IPS-NIHi11 (cell line): ENCODE results near the gene SLC16A5.
"Not testable (repeated sequence)": the region's sequence is repeated elsewhere in the genome, so short reads cannot be mapped to it uniquely, and the experiment has no call there.

ENCODE experiments used
- DNase-seq: peaks from one replicate; pipeline ENCODE4 v3.0.0; 2012; ENCODE audit warnings: mixed read lengths, low spot score

Gene SLC16A5

DNA sequence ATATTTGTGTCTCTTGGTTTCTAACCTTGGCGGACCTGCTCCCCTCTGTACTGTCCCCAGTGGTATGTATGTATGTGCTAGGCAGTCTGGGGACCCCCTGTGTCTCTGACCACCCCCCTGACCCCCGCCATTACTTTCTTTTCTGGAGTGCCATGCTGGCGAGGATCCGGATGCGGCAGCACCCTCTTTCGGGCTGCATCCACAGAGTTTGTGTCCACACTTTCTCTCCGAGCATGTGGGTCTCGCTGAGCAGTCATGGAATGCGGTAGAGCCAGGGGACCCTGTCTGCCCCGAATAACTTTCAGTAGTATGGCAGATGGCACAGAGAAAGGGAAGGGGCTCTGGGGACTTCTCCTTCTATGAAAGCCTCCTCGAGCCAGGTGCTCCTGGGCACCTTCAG lies 23.7 kb upstream of the SLC16A5 start:
- DNase-seq: no peak

DNA sequence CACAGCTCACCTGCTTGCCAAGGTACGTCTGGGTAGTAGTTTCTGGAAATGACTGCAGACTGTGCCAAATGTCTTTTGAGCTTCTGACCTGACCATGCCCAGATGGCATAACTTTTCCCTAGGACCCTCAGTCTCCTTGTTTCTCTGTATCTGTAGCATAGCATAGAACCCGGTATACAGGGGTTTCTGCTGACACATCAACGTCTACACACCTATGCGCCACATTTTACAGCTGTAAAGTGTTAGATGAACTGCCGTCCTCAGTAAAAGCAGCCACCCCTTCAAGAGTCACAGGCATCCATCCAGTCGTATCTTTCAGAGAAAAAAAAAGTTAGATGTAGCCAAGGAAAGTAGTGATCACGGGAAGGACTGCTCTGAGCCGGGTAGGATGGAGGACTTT lies 23.3 kb upstream of the SLC16A5 start:
- DNase-seq: no peak

DNA sequence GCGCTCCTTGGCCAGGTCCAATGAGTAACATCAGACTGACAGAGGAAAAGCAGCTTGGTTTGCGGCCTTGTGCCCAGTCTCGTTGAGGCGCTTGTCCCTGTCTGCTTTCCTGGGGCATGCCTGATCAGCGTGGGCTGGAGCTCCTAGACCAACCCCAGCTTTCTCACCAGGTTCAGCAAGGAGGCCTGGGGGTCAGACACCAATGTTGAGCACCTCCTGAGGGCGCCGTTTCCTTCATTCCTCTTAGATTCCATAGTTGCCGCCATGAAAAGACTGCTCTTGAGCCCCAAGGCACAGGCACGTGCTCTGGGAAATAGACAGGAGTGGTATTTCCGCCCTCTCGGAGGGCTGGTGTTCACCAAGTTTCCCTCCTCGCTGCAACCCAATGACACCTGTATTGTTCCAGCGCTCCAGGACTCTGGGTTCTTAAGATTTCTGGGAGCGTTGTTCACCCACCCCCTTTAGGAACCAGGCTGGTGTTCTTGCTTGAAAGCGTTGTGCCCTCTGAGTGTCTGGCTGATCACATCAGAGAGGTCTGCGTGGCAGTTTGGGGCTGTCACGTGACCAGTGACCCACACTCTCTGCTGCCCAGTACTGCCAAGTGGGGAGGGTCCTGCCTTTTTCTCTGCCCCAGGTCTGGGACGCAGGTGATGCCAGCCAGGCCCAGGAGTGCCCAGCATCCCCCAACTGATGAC lies 22.7 kb upstream of the SLC16A5 start:
- DNase-seq: peak; percentile 41

DNA sequence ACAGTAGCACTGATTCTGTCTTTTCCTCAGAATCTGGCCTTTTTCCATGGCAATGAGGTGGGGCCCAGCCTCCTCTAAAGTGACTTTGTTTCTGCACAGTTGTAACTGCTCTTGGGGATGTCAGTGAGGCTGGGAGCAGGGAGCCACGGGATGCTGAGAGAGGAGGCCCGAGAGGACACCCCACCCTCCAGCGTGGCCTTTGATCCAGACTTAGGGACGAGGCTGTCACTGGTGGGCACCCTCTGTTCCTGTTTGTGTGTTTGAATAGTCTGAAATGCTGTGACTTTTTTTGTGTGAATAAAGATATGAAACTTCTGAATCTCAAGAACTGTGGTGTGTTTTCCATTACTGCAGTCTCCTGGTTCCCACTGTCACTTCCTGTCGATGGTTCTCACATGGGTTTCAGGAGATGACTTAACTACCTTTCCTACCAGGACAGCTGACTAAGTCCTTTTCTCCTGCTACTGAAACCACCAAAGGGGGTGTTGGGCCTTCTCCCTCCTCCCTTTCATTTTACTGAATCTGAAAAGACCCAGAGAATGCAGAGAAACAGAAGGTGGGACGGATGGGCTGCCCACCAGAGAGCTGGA lies 22.1 kb upstream of the SLC16A5 start:
- DNase-seq: peak; percentile 6

DNA sequence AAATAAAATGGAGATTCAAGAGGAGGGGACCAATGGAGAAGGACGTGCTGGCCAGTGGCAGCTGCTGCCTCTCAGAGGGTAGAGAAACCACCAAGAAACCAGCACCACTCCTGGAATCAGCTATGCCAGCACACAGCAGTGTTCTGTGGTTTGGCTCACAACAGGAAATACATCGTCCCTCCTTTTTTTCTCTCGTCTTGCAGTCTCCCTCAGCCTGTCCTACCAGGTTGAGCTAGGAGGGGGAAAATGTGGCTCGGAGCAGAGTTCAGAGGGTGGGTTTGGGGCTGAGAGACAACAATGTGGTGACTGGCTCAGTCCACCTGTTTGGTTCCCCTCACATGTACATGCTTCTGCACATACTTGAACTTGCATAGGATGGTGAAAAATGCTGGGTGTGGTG lies 19.9 kb upstream of the SLC16A5 start:
- DNase-seq: peak; percentile 5

DNA sequence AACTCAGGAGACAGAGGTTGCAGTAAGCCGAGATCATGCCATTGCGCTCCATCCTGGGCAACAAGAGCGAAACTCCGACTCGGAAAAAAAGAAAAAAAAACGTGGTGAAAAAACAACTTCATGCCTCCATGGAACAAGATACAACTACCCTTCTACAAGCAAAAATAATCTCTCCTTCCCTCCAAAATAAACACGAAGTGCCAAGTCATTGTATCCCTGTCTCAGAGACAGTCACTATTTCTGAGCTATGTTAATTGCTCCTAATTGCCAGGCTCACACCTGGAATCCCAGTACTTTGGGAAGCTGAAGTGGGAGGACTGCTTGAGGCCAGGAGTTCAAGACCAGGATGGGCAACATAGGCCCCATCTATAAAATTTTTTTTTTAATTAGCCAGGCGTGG lies 19.0 kb upstream of the SLC16A5 start:
- no peak for DNase-seq

DNA sequence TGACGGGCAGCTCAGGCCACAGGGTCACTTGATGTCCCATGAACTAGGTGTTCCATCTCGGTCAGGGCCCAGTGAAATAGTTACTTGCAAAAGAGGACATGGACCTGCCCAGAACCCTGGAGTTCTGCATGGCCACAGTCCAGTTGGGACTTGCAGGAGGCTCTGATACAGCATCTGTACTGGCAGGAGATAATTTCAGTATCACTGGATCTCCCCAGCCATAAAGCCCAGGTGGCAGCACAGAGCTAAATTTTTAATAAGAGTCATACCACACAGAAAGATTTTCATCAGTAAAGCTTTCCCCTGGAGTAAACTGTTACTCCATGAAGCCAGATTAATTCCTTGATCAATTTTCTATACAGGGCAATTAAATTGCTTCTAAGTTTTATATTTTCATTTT lies 18.0 kb upstream of the SLC16A5 start:
- no peak for DNase-seq

DNA sequence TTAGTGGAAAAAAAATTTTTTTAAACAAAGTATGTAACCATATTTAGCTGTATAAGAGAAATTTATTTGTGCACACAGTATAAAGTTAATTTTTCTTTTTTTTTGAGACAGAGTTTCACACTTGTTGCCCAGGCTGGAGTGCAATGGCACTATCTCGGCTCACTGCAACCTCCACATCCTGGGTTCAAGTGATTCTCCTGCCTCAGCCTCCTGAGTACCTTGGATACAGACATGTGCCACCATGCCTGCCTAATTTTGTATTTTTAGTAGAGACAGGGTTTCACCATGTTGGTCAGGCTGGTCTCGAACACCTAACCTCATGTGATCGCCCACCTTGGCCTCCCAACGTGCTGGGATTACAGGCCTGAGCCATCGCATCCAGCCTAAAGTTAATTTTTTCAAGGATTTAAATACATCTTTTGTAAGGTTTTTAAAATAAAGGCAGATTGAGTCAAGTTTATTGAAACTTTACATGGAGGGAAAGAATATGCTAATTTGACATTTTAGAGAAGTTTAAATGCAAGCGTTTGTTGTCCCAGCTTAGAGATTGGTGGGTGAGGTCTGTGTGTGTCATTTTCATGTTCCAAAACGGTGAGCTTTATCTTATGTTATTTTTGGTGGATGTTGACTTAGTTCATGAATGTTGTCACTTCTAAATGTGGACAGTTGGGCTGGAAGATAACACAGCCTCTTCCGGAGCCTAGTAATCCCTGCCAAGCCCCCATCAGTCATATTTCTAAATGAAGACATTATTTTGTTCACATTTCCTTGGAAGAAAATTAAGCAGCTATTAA lies 16.1 kb upstream of the SLC16A5 start:
- not testable (repeated sequence) for DNase-seq

DNA sequence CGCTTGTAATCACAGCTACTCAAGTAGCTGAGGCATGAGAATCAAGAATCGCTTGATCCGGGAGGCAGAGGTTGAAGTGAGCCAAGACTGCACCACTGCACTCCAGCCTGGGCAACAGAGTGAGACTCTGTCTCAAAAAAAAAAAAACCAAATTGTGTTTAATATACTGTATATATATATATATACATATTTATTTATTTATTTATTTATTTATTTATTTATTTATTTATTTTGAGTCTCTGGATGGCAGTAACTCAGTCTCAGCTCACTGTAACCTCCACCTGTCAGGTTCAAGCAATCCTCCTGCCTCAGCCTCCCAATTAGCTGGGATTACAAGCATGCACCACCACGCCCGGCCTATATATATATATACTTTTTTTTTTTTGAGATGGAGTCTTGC lies 14.8 kb upstream of the SLC16A5 start:
- not testable (repeated sequence) for DNase-seq

DNA sequence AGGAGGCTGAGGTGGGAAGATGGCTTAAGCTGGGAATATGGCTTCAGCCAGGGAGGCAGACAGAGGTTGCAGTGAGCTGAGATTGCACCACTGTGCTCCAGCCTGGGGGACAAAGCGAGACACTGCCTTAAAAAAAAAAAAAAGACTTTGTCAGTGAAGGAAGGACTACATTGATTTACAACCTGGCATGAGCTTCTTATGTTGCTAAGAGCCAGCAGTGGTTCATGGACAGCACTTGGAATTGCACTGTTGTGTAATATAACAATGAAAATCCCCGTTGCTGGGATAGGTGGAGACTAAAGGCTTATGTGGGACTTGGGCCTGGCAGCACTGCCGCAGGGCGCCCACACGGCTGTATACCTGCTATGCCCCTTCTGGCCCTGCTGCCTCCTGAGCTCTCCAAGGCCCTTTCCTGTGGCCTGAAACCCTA lies 14.1 kb upstream of the SLC16A5 start:
- no peak for DNase-seq

DNA sequence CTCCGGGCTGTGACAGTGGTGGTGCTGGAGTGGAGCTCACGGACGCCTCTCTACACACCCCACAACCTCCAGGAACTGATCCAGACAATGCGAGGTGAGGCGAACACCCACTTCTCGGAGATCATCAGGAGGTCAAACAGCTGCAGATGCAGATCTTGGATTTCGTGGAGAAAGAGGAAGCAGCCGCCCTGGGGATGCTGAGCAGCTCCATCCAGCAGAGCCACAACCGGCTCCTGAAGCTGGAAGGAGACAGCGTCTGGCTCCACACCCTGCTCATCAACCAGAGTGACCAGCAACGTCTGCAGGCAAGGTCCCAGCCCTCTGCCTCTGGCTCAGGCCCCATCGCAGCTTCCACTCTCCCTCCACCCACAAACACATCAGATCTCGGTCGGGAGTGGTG lies 13.2 kb upstream of the SLC16A5 start:
- no peak for DNase-seq

DNA sequence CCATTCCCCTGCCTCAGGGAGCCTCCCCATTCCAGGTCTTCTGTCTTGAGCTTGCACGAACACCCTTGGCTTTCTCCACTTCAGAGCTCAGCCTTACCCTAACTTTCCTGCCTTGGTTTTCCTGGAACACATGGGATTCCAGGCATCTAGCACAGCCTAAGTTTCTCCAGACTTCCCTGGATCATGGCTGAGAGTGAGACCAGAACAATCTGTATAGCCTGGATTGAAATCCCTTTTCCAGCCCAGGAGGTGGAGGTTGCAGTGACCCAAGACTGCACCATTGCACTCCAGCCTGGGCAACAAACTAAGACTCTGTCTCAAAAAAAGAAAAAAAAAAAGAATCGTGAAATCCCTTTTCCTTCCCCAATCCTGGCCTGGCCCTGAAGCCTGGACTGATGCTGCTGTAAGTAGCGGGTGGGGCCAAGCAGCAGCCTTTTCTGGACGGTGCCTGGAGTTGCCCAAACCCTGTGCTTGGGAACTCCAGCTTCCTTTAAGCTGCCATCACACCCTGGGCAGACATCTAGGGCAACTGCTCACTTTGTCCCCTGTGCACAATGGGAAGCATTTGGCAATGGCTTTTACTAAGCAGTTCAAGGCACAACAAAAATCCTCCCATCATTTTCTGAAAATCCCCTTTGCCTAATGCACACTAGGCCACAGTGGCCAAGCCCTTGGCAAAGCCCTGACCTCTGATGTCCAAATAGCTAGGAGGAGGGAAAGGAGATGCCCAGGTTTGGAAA lies 12.0 kb upstream of the SLC16A5 start:
- DNase-seq: no peak

DNA sequence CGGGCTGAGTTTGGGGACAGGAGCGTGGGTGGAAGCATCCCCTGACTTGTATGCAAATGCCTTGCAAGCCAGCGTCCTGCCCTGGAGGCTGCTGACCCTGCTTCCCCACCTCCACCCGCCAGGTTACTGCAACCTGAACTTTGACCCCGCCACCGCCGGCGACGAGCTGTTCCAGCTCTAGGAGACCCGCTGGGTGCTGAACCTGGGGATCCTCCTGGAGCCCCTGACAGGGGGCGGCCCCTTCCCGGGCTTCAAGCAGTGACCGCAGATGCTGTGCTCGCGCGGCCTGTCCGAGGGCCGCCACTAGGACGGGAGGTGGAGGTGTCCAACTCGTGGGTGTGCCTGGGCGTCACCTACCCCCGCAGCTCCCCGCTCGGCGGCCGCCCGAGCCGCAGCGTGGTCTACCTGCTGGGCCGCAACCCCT lies 10.7 kb upstream of the SLC16A5 start:
- peak; percentile 45 for DNase-seq

DNA sequence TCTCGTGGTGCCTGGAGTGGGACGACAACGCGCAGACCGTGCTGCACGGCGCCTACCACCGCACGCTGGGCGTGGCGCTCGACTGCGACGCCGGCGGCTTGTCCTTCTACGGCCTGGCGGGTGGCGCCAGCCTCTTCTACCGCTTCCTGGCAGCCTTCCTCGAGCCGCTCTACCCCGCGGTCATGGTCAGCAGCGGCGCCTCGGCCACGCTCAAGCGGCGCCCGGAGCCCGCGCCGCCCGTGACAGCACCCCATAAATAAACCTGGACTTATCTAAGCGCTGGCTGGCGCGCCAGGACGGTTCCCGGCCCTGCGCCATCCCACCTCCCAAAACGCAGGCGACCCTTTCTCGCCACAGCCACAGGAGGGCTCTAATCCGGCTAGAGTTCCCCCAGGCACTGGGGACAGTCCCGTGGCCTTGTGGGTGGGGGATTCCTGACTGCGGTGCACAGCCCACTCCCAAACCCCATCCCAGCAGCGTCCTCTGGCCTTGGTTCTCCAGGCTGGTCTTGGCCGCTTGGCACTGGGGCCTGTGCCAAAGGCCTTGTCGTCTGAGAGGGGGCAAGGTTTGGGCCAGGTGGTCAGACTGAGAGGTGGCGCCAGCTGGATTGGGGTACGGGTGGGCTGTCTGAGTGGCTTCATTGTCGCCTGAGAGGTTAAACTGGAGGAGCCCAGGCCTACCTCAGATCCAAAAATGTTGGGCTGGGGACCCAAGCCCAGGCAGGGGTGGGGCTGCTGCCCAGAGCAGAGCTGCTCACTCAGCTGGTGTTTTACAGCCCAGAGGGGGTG lies 10.1 kb upstream of the SLC16A5 start:
- no peak for DNase-seq

DNA sequence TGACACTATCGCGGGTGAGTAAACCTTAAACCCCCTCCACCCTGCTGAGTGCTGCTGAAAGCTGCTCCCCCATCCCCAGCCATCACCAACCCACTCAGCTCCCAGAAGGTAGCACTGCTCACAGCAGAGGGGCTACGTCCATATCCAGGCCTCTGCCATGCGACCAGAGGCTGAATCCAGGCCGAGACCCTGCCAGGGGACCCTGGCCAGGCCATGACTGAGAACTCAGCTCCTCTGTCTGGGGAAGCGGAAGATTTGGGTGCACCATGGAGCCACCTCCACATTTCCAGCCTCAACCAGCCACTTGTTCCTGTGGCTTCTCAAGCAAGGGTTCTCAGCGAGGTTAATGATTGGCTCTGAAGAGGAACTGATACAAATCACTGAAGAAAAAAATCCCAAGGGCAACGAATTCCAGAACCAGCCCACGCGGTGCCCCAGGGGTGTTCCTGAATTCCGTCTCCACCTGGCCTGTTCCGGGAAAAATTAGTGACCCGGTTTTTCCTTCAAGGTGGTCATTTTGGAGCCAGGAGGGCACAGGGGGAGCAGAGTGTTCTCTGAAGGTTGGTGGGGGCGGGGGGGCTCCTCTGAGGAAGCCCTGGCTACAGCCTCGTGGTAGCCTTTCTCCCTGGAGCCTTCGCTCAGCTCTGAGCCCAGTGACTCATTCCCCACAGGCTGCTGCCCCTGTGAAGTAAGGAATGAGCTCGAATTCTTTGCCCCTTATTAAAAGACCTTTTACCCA lies 9.3 kb upstream of the SLC16A5 start:
- DNase-seq: no peak

DNA sequence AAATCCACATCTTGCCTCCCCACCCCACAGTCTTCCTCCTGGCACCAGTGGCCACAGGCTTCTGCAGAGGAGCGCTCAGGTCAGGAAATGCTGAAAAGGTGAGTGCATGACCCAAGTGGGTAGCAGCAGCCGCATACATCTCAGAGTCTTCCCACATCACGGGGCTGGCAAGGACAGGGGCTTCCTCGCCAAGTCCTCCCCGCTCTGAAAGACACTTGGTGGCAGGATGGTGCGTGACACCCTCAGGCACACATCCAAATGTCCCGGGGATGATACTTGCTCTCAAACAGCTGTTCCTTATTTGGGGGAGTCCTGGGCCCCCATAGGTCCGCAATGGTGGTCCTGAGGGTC lies 8.8 kb upstream of the SLC16A5 start:
- no peak for DNase-seq

DNA sequence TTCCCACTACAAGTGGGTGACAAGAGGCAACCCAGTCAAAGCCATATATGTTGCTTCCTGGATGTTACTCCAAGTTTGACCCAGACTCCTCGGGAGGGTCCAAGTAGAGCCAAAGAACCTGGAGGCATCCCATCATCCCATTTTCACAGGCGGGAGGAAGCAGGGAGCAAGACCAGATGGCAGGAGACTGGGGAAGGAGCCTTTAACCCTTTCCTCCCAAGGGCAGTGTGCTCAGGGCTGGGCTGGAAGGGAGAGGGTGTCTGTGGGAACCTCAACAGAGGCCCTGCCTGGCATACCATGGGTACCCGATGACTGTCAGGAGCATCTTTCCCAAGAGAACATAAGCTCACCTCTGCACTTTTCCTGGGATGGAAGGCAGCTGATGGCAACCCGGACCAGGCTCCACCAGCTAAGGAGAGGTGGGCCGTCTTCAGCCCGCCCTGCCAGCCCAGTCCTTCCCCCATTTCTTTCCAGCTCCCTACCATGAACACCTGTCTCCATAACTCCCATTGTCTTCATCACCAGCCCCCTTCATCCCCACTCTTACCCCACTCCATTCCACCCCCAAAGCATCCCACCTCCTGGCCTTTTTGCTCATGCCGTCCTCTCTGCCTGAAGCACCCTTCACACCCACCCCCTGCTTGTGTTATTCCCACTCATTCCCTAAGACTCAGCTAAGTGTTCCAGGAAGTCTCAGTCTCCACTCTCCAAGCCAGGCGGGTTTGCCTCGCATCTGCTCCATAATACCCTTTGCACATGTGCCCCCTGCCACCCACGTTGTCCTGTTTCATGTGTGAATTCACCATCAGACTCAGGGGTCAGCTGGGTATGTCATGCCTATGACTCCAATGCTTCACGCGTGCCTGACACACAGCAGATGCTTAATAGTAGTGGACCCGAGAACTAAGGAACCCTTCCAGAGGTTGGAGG lies 5.9 kb upstream of the SLC16A5 start:
- no peak for DNase-seq

DNA sequence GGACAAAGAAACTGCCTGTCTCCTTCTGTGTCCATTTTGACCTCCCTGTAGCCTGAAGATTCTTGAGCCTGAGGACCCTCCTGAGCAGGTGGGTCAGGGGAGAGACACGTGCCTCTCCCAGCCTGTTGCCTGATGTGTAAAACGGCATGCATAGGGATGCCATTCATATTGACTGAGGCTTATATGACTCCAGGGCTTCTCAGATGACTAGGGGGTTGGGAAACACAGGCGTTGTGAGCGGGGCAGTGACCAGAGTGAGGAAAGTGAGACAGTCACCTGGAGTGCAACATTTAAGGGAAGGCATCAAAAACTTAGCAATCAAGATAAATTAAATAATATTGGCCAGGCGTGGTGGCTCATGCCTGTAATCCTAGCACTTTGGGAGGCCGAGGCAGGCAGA lies 5.1 kb upstream of the SLC16A5 start:
- DNase-seq: no peak

DNA sequence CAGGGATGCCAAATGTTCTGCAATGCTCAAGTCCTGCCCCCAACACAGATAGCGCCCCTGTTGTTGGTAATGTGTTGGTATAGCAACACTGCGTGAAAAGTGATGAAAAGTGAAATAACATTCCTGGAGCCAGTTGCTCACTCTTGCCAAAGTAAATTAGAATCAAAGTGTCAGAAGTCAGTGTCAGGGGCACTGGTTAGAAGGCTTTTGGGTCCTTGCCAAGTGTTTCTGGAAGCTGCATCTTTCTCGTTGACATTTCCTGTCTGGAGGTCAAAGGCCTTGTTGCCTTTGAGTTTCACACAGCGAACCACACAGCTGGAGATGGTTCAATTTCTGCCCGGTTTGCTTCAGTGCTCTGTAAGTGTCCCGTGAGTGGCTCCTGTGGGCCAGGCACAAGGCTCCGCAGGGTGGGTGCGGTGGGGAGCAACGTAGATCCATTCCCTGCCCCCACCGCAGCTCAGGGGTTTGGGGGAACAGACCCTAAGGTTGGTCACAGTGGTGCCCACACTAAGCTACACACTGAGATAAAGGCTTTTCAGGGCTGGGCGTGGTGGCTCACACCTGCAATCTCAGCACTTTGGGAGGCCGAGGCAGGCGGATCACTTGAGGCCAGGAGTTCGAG lies 3.6 kb upstream of the SLC16A5 start:
- DNase-seq: no peak
